HuH-7.5 (cell line): ENCODE measurements around the gene LMTK3.
"Not testable (repeated sequence)": the region's sequence is repeated elsewhere in the genome, so short reads cannot be mapped to it uniquely, and the experiment has no call there.

ENCODE experiments used
- DNase-seq: peaks from one replicate; pipeline ENCODE4 v3.0.0; 2011; ENCODE audit warnings: low spot score

Gene LMTK3

GRCh38 chr19:48506138-48506733 is 5.4 kb downstream of the LMTK3 start:
- peak; percentile 70 for DNase-seq

- DNase-seq = no peak
Observed at GRCh38 chr19:48502350-48503018, 9.2 kb downstream of the LMTK3 start.

GRCh38 chr19:48501494-48502349 is 9.9 kb downstream of the LMTK3 start:
- DNase-seq = peak; percentile 87

GRCh38 chr19:48500830-48501493 is 10.7 kb downstream of the LMTK3 start:
- no peak for DNase-seq

GRCh38 chr19:48499316-48500090 is 12.1 kb downstream of the LMTK3 start:
- DNase-seq = no peak

GRCh38 chr19:48498595-48499311 is 12.9 kb downstream of the LMTK3 start:
- no peak for DNase-seq

- DNase-seq = no peak
Observed at GRCh38 chr19:48497728-48498594, 13.7 kb downstream of the LMTK3 start.

GRCh38 chr19:48496959-48497727 is 14.5 kb downstream of the LMTK3 start:
- DNase-seq = no peak

- DNase-seq = no peak
Observed at GRCh38 chr19:48495396-48495795, 16.2 kb downstream of the LMTK3 start.

GRCh38 chr19:48493718-48494401 is 17.8 kb downstream of the LMTK3 start:
- no peak for DNase-seq

GRCh38 chr19:48492925-48493717 is 18.5 kb downstream of the LMTK3 start:
- DNase-seq = peak; percentile 98

- no peak for DNase-seq
Observed at GRCh38 chr19:48491793-48492123, 19.9 kb downstream of the LMTK3 start.

- peak; percentile 72 for DNase-seq
Observed at GRCh38 chr19:48490981-48491792, 20.4 kb downstream of the LMTK3 start.

- DNase-seq = peak; percentile 98
Observed at GRCh38 chr19:48489608-48490216, 21.9 kb downstream of the LMTK3 start.

- DNase-seq = not testable (repeated sequence)
Observed at GRCh38 chr19:48488478-48488877, 23.2 kb downstream of the LMTK3 start.

- DNase-seq = no peak
Observed at GRCh38 chr19:48487948-48488347, 23.7 kb downstream of the LMTK3 start.

GRCh38 chr19:48487544-48487943 is 24.1 kb downstream of the LMTK3 start:
- DNase-seq = no peak
